Calu3 (cell line): ENCODE results near the gene TUBB. TPM values are rescaled to one million over a fixed set of nuclear protein-coding genes. Genes with fewer than 3 reads are reported as not detected.
"Not testable (repeated sequence)": the region's sequence is repeated elsewhere in the genome, so short reads cannot be mapped to it uniquely, and the experiment has no call there.

Experiments
- BruUV-seq: library from RNA; stranded (reverse); fragments of 400-500 nt; replicated peaks from 2 replicates; lab custom pipeline; 2021; lab: Mats Ljungman, UMichigan
- CTCF ChIA-PET: fragments of 300-600 bp; sonication (Branson Sonifier 250); formaldehyde crosslinking; loops from one replicate; lab custom pipeline; 2022; ENCODE audit warnings: antibody characterized with exemption; lab: Charles Lee
- DNase-seq: peaks from one replicate; pipeline ENCODE4 v3.0.0; 2022
- H3K27ac Mint-ChIP-seq: one replicate; pipeline ENCODE4 v1.8.0; 2022; ENCODE audit warnings: mixed read lengths; ENCODE audit not compliant: unreplicated experiment
- H3K27me3 Mint-ChIP-seq: one replicate; pipeline ENCODE4 v1.8.0; 2022; ENCODE audit warnings: mixed read lengths; ENCODE audit not compliant: unreplicated experiment
- H3K36me3 Mint-ChIP-seq: one replicate; pipeline ENCODE4 v1.8.0; 2022; ENCODE audit warnings: mild to moderate bottlenecking, moderate library complexity, mixed read lengths; ENCODE audit not compliant: insufficient read depth, unreplicated experiment
- H3K4me1 Mint-ChIP-seq: one replicate; pipeline ENCODE4 v1.8.0; 2022; ENCODE audit warnings: mild to moderate bottlenecking, low read depth, mixed read lengths; ENCODE audit not compliant: unreplicated experiment
- H3K4me3 Mint-ChIP-seq: one replicate; pipeline ENCODE4 v1.8.0; 2022; ENCODE audit warnings: mild to moderate bottlenecking, low read depth, moderate library complexity, mixed read lengths; ENCODE audit not compliant: unreplicated experiment
- H3K9me3 Mint-ChIP-seq: one replicate; pipeline ENCODE4 v1.8.0; 2022; ENCODE audit warnings: low read depth, mixed read lengths; ENCODE audit not compliant: unreplicated experiment
- intact Hi-C: fragments of 100-400 bp; cut with micrococcal nuclease; formaldehyde crosslinking; loops from one replicate; pipeline ENCODE4 v1.10.0; 2022; ENCODE audit not compliant: unreplicated experiment
- total RNA-seq: library from RNA; stranded (reverse); gene quantifications from 2 replicates; pipeline ENCODE4 v1.2.3, GENCODE V29; 2022
- TF ChIP-seq, protein P1 (sequence below): fragments of 200-600 bp; IDR thresholded peaks from one replicate; pipeline ENCODE4 v1.8.0; 2022; ENCODE audit warnings: antibody characterized with exemption; ENCODE audit not compliant: unreplicated experiment

The TUBB gene
- total RNA-seq, 1 experiment from 2014 or later: 1,123 TPM

GRCh38 chr6:30722280-30723112, 2.3 kb downstream of the TUBB start:
- Mint-ChIP-seq H3K9me3 (no peaks in the 10 kb centered on the region), H3K36me3 (peaks cover 93% of the 10 kb centered on the region), H3K4me3 (peak overlapping the region; percentile 92), H3K27ac (peak overlapping the region; percentile 86), H3K27me3 (no peaks in the 10 kb centered on the region), H3K4me1 (peaks cover 44% of the 10 kb centered on the region)
- peak; percentile 90 for DNase-seq
- CTCF ChIA-PET: interaction anchor here (0.5 to 5.0 kb wide), 7 partner anchors 8 to 50 kb away, joined by 3 to 72 read pairs (median 7); partner anchors contain the start of genes DHX16 and NRM
- TF ChIP-seq, protein P1, sequence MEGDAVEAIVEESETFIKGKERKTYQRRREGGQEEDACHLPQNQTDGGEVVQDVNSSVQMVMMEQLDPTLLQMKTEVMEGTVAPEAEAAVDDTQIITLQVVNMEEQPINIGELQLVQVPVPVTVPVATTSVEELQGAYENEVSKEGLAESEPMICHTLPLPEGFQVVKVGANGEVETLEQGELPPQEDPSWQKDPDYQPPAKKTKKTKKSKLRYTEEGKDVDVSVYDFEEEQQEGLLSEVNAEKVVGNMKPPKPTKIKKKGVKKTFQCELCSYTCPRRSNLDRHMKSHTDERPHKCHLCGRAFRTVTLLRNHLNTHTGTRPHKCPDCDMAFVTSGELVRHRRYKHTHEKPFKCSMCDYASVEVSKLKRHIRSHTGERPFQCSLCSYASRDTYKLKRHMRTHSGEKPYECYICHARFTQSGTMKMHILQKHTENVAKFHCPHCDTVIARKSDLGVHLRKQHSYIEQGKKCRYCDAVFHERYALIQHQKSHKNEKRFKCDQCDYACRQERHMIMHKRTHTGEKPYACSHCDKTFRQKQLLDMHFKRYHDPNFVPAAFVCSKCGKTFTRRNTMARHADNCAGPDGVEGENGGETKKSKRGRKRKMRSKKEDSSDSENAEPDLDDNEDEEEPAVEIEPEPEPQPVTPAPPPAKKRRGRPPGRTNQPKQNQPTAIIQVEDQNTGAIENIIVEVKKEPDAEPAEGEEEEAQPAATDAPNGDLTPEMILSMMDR: peak; percentile 99
- intact Hi-C loops: loop anchor here (1.0 to 10.0 kb wide), 4 partner anchors 43 to 238 kb away; partner anchors contain the start of genes HLA-E, MRPS18B and PPP1R10
- no TSS peak for BruUV-seq

- not testable (repeated sequence) for DNase-seq, H3K27me3 Mint-ChIP-seq, BruUV-seq, H3K9me3 Mint-ChIP-seq
- H3K4me3 Mint-ChIP-seq: peak overlapping the region; percentile 92
- H3K36me3 Mint-ChIP-seq: peaks cover 93% of the 10 kb centered on the region
- H3K4me1 Mint-ChIP-seq: peaks cover 43% of the 10 kb centered on the region
- CTCF ChIA-PET: interaction anchor here (1.8 to 5.0 kb wide), 2 partner anchors 41 to 44 kb away, joined by 7 to 72 read pairs; no protein-coding TSS in a partner anchor
- peak overlapping the region; percentile 86 for H3K27ac Mint-ChIP-seq
- intact Hi-C loops: loop anchor here (5.0 to 10.0 kb wide), 3 partner anchors 106 to 238 kb away; partner anchors contain the start of genes HLA-E, MRPS18B and PPP1R10
Measured at GRCh38 chr6:30723159-30723842, 3.1 kb downstream of the TUBB start.

GRCh38 chr6:30723843-30724741, 3.9 kb downstream of the TUBB start:
- BruUV-seq: TSS peak; percentile 38
- H3K27me3 Mint-ChIP-seq, DNase-seq, H3K9me3 Mint-ChIP-seq: not testable (repeated sequence)
- peaks cover 100% of the 10 kb centered on the region for H3K36me3 Mint-ChIP-seq
- peaks cover 43% of the 10 kb centered on the region for H3K4me1 Mint-ChIP-seq
- H3K4me3 Mint-ChIP-seq: peak overlapping the region; percentile 92
- CTCF ChIA-PET: interaction anchor here (0.6 to 5.0 kb wide), 2 partner anchors 43 to 45 kb away, joined by 4 to 72 read pairs; no protein-coding TSS in a partner anchor
- intact Hi-C loops: loop anchor here (5.0 to 10.0 kb wide), 3 partner anchors 107 to 239 kb away; partner anchors contain the start of genes HLA-E, MRPS18B and PPP1R10
- H3K27ac Mint-ChIP-seq: peak overlapping the region; percentile 86

DNA sequence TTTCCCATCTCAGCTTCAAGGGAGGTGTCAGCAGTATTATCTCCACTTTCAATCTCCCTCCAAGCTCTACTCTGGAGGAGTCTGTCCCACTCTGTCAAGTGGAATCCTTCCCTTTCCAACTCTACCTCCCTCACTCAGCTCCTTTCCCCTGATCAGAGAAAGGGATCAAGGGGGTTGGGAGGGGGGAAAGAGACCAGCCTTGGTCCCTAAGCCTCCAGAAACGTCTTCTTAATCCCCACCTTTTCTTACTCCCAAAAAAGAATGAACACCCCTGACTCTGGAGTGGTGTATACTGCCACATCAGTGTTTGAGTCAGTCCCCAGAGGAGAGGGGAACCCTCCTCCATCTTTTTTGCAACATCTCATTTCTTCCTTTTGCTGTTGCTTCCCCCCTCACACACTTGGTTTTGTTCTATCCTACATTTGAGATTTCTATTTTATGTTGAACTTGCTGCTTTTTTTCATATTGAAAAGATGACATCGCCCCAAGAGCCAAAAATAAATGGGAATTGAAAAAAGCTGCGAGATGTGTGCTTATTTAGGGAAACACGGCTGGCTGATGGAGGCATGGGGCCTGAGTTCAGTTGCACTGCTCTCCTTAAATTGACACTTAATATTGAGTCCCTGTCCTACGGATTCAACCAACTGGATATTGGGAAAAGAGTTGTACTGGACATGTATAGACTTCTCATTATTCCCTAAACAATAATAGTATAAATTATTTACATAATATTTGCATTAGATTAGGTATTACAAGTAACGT, 4.9 kb downstream of the TUBB start:
- no TSS peak for BruUV-seq
- CTCF ChIA-PET: interaction anchor here (0.6 to 5.0 kb wide), 3 partner anchors 44 to 46 kb away, joined by 4 to 72 read pairs (median 4); no protein-coding TSS in a partner anchor
- peaks cover 96% of the 10 kb centered on the region for H3K36me3 Mint-ChIP-seq
- H3K9me3 Mint-ChIP-seq: no peaks in the 10 kb centered on the region
- peak overlapping the region; percentile 86 for H3K27ac Mint-ChIP-seq
- H3K27me3 Mint-ChIP-seq: no peaks in the 10 kb centered on the region
- intact Hi-C loops: loop anchor here (5.0 to 10.0 kb wide), 3 partner anchors 108 to 240 kb away; partner anchors contain the start of genes HLA-E, MRPS18B and PPP1R10
- TF ChIP-seq, protein P1: no peak
- H3K4me1 Mint-ChIP-seq: peaks cover 43% of the 10 kb centered on the region
- DNase-seq: no peak
- H3K4me3 Mint-ChIP-seq: peak overlapping the region; percentile 3
